DND-41 (cell line): ENCODE data around the gene TYRP1.

Experiments used
- ATAC-seq: fragments of 200-7000 bp; cut with Tn5 transposase; 3 replicates; pipeline ENCODE4 v1.9.1; 2021; ENCODE audit warnings: low read depth; ENCODE audit not compliant: insufficient read depth
- DNase-seq: peaks from one replicate; pipeline ENCODE4 v3.0.0-alpha.2; 2020
- H2AFZ ChIP-seq: 2 replicates; pipeline ENCODE4 v1.6.0; 2012; ENCODE audit warnings: low read depth, low read length
- H3K27ac ChIP-seq: 2 replicates; pipeline ENCODE4 v1.5.1; 2012; ENCODE audit warnings: low read length, inconsistent platforms
- H3K27me3 ChIP-seq: fragments of 200-600 bp; sonication (generic); 2 replicates; pipeline ENCODE4 v1.6.0; 2012; ENCODE audit warnings: low read length, mild to moderate bottlenecking, inconsistent platforms; ENCODE audit not compliant: insufficient read depth, poor library complexity
- H3K36me3 ChIP-seq: 2 replicates; pipeline ENCODE4 v1.5.1; 2012; ENCODE audit warnings: low read length, inconsistent platforms; ENCODE audit not compliant: insufficient read depth
- H3K4me1 ChIP-seq: 2 replicates; pipeline ENCODE4 v1.5.1; 2012; ENCODE audit warnings: mild to moderate bottlenecking, low read length; ENCODE audit not compliant: insufficient read depth
- H3K4me2 ChIP-seq: 2 replicates; pipeline ENCODE4 v1.6.0; 2012; ENCODE audit warnings: mild to moderate bottlenecking, moderate library complexity, low read length, inconsistent platforms; ENCODE audit not compliant: insufficient read depth
- H3K4me3 ChIP-seq, 2 experiments: fragments of 200-600 bp in 1 of 2; shearing (Covaris generic) in 1 of 2; 2 replicates each; pipeline ENCODE4 v1.5.1; 2012 to 2016; ENCODE audit warnings: inconsistent platforms in 2 of 2, low read length in 2 of 2, mild to moderate bottlenecking in 2 of 2, low read depth in 1 of 2, moderate library complexity in 1 of 2
- H3K79me2 ChIP-seq: 2 replicates; pipeline ENCODE4 v1.6.0; 2012; ENCODE audit warnings: low read length, inconsistent platforms; ENCODE audit not compliant: insufficient read depth
- H3K9ac ChIP-seq: 2 replicates; pipeline ENCODE4 v1.6.0; 2012; ENCODE audit warnings: low read depth, mild to moderate bottlenecking, inconsistent platforms, low read length, moderate library complexity
- H3K9me3 ChIP-seq: 2 replicates; pipeline ENCODE4 v1.5.1; 2012; ENCODE audit warnings: low read length, moderate library complexity, mild to moderate bottlenecking, inconsistent platforms; ENCODE audit not compliant: insufficient read depth, severe bottlenecking
- H4K20me1 ChIP-seq: 2 replicates; pipeline ENCODE4 v1.6.0; 2012; ENCODE audit warnings: low read length; ENCODE audit not compliant: insufficient read depth
- EZH2 ChIP-seq: IDR thresholded peaks from 3 replicates; pipeline ENCODE4 v1.6.1; 2012; ENCODE audit warnings: borderline replicate concordance, low read depth, mild to moderate bottlenecking, moderate library complexity, low read length, inconsistent platforms; ENCODE audit not compliant: severe bottlenecking
- TF ChIP-seq, protein P1 (sequence below): IDR thresholded peaks from 2 replicates; pipeline ENCODE4 v1.5.1; 2012; ENCODE audit warnings: borderline replicate concordance, low read length, moderate library complexity, mild to moderate bottlenecking; ENCODE audit not compliant: poor library complexity, severe bottlenecking; ENCODE audit errors: extremely low read depth

The TYRP1 gene

DNA sequence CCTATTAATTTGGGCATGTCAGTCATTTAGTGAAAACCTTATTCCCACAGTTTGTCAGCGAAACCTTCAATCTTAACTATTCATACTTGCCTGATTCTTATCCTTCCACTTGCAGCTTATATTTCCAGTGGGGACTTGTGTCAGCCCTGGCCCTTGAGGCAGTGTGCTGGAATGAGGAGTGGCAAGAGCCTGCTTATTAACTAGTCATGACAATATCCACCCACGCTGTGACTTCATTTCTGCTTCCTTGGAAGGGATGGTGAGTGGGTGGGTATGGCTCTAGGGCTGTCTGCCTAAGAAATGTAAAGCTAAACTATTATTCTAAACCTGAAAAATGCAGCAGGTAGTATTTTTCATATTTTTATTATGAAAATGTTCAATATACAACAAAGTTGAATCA, 47.7 kb downstream of the TYRP1 start:
- H2AFZ ChIP-seq: no peak overlapping the region
- H3K4me3 ChIP-seq: no peak overlapping the region
- no peaks in the 10 kb centered on the region for H3K79me2 ChIP-seq
- H3K9ac ChIP-seq: no peak overlapping the region
- DNase-seq: no peak
- no peak for ATAC-seq
- no peaks in the 10 kb centered on the region for H4K20me1 ChIP-seq
- H3K27me3 ChIP-seq: no peaks in the 10 kb centered on the region
- H3K36me3 ChIP-seq: no peaks in the 10 kb centered on the region
- H3K4me1 ChIP-seq: no peaks in the 10 kb centered on the region
- H3K4me2 ChIP-seq: no peak overlapping the region
- H3K27ac ChIP-seq: no peak overlapping the region
- TF ChIP-seq, protein P1, sequence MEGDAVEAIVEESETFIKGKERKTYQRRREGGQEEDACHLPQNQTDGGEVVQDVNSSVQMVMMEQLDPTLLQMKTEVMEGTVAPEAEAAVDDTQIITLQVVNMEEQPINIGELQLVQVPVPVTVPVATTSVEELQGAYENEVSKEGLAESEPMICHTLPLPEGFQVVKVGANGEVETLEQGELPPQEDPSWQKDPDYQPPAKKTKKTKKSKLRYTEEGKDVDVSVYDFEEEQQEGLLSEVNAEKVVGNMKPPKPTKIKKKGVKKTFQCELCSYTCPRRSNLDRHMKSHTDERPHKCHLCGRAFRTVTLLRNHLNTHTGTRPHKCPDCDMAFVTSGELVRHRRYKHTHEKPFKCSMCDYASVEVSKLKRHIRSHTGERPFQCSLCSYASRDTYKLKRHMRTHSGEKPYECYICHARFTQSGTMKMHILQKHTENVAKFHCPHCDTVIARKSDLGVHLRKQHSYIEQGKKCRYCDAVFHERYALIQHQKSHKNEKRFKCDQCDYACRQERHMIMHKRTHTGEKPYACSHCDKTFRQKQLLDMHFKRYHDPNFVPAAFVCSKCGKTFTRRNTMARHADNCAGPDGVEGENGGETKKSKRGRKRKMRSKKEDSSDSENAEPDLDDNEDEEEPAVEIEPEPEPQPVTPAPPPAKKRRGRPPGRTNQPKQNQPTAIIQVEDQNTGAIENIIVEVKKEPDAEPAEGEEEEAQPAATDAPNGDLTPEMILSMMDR: no peak
- TF ChIP-seq EZH2: no peak
- H3K9me3 ChIP-seq: no peaks in the 10 kb centered on the region

DNA sequence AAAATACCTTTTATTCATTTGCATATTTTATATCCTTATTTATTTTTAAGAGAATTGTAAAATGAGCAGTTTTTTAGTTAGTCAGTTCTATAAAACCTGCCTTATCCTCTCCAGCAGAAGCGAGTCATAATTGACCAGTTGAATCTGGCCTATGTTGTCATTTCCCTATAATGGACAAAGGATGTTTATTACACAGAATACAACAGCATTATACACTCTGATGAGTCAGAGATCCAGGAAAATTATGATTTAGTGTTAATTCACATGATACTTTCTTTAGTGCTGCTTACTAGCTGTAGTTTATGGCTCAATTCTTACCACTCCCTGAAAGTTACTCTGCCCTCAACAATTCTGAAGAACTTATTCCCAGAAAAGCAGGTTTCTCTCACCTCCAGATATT, 54.8 kb downstream of the TYRP1 start:
- no peaks in the 10 kb centered on the region for H4K20me1 ChIP-seq
- H3K4me2 ChIP-seq: no peak overlapping the region
- ATAC-seq (no peak), DNase-seq (no peak)
- H3K4me3 ChIP-seq: no peak overlapping the region
- H3K9me3 ChIP-seq: no peaks in the 10 kb centered on the region
- no peak for TF ChIP-seq EZH2
- TF ChIP-seq, protein P1: no peak
- H3K4me1 ChIP-seq: no peaks in the 10 kb centered on the region
- no peak overlapping the region for H3K27ac ChIP-seq
- H3K79me2 ChIP-seq: no peaks in the 10 kb centered on the region
- H3K27me3 ChIP-seq: no peaks in the 10 kb centered on the region
- H3K9ac ChIP-seq: no peak overlapping the region
- no peaks in the 10 kb centered on the region for H3K36me3 ChIP-seq
- no peak overlapping the region for H2AFZ ChIP-seq

DNA sequence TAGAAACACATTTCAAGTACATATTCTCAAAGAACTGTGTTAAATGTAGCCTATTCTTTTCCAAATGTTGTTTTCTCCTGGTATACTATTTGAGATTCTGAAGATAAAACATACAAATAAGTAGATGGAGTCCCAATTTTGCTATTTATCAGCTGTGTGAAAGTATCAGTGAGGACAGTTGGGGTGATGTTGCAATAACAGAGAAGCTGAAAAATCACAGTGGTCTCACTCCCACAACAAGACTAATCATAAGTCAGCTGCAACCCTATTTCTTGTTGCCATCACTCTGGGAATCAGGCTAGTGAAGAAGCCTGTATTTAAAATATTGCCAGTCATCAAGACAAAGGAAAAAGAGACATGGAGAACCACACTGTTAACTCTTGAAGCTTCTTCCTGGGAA, 55.8 kb downstream of the TYRP1 start:
- no peak overlapping the region for H2AFZ ChIP-seq
- no peak overlapping the region for H3K9ac ChIP-seq
- no peak overlapping the region for H3K4me2 ChIP-seq
- no peak for ATAC-seq
- no peaks in the 10 kb centered on the region for H4K20me1 ChIP-seq
- no peaks in the 10 kb centered on the region for H3K4me1 ChIP-seq
- H3K27me3 ChIP-seq: no peaks in the 10 kb centered on the region
- H3K36me3 ChIP-seq: no peaks in the 10 kb centered on the region
- no peak for DNase-seq
- no peak for TF ChIP-seq EZH2
- TF ChIP-seq, protein P1: no peak
- no peak overlapping the region for H3K4me3 ChIP-seq
- H3K79me2 ChIP-seq: no peaks in the 10 kb centered on the region
- H3K27ac ChIP-seq: no peak overlapping the region
- no peaks in the 10 kb centered on the region for H3K9me3 ChIP-seq

GRCh38 chr9:12753931-12754330, 60.7 kb downstream of the TYRP1 start:
- DNase-seq: no peak
- H3K4me3 ChIP-seq: no peak overlapping the region
- no peak overlapping the region for H3K27ac ChIP-seq
- H3K4me1 ChIP-seq: no peaks in the 10 kb centered on the region
- H4K20me1 ChIP-seq: no peaks in the 10 kb centered on the region
- no peak overlapping the region for H2AFZ ChIP-seq
- H3K9ac ChIP-seq: no peak overlapping the region
- no peaks in the 10 kb centered on the region for H3K9me3 ChIP-seq
- H3K4me2 ChIP-seq: no peak overlapping the region
- TF ChIP-seq EZH2: no peak
- TF ChIP-seq, protein P1: no peak
- H3K27me3 ChIP-seq: no peaks in the 10 kb centered on the region
- H3K36me3 ChIP-seq: no peaks in the 10 kb centered on the region
- no peaks in the 10 kb centered on the region for H3K79me2 ChIP-seq
- no peak for ATAC-seq
